ENCODE measurements around the gene ACAT1.
"Not testable (repeated sequence)": the region's sequence is repeated elsewhere in the genome, so short reads cannot be mapped to it uniquely, and the experiment has no call there.

Gene ACAT1

GRCh38 chr11:108128772-108129171, 7.4 kb downstream of the ACAT1 start:
- Mint-ChIP-seq H3K27me3 (no peaks in the 10 kb centered on the region), H3K27ac (no peak overlapping the region), H3K36me3 (ENCODE audit: low read depth) (peaks cover 56% of the 10 kb centered on the region), H3K4me3 (no peak overlapping the region), H3K4me1 (ENCODE audit: low read depth) (peaks cover 18% of the 10 kb centered on the region), H3K9me3 (no peaks in the 10 kb centered on the region)

GRCh38 chr11:108131993-108132392, 10.6 kb downstream of the ACAT1 start:
- Mint-ChIP-seq H3K27ac (no peak overlapping the region), H3K4me1 (ENCODE audit: low read depth) (peaks cover 19% of the 10 kb centered on the region), H3K36me3 (ENCODE audit: low read depth) (peaks cover 59% of the 10 kb centered on the region), H3K9me3 (no peaks in the 10 kb centered on the region), H3K4me3 (no peak overlapping the region), H3K27me3 (no peaks in the 10 kb centered on the region)

GRCh38 chr11:108132993-108133538, 11.7 kb downstream of the ACAT1 start:
- not testable (repeated sequence) for H3K27me3 Mint-ChIP-seq, H3K4me3 Mint-ChIP-seq, H3K27ac Mint-ChIP-seq, H3K9me3 Mint-ChIP-seq
- Mint-ChIP-seq H3K36me3 (ENCODE audit: low read depth) (peaks cover 57% of the 10 kb centered on the region), H3K4me1 (ENCODE audit: low read depth) (peaks cover 26% of the 10 kb centered on the region)

- H3K4me3 Mint-ChIP-seq, result no peak overlapping the region
- H3K9me3 Mint-ChIP-seq, result no peaks in the 10 kb centered on the region
- peak overlapping the region; percentile 81 for H3K27ac Mint-ChIP-seq
- H3K36me3 Mint-ChIP-seq (ENCODE audit: low read depth), result peaks cover 59% of the 10 kb centered on the region
- peaks cover 29% of the 10 kb centered on the region for H3K4me1 Mint-ChIP-seq (ENCODE audit: low read depth)
- no peaks in the 10 kb centered on the region for H3K27me3 Mint-ChIP-seq
Measured at GRCh38 chr11:108135845-108136544, 14.6 kb downstream of the ACAT1 start.

- Mint-ChIP-seq H3K4me1 (ENCODE audit: low read depth) (peaks cover 29% of the 10 kb centered on the region), H3K36me3 (ENCODE audit: low read depth) (peaks cover 65% of the 10 kb centered on the region), H3K4me3 (peak overlapping the region; percentile 1), H3K27me3 (no peaks in the 10 kb centered on the region), H3K9me3 (no peaks in the 10 kb centered on the region), H3K27ac (peak overlapping the region; percentile 99)
Measured at GRCh38 chr11:108137212-108137611, 15.8 kb downstream of the ACAT1 start.

- Mint-ChIP-seq H3K36me3 (ENCODE audit: low read depth) (peaks cover 77% of the 10 kb centered on the region), H3K9me3 (no peaks in the 10 kb centered on the region), H3K4me3 (no peak overlapping the region), H3K27me3 (no peaks in the 10 kb centered on the region), H3K27ac (no peak overlapping the region), H3K4me1 (ENCODE audit: low read depth) (peaks cover 14% of the 10 kb centered on the region)
Measured at GRCh38 chr11:108142304-108142703, 20.9 kb downstream of the ACAT1 start.

- Mint-ChIP-seq H3K27me3 (no peaks in the 10 kb centered on the region), H3K9me3 (no peaks in the 10 kb centered on the region), H3K36me3 (ENCODE audit: low read depth) (peaks cover 90% of the 10 kb centered on the region), H3K4me3 (no peak overlapping the region), H3K27ac (peak overlapping the region; percentile 73), H3K4me1 (ENCODE audit: low read depth) (peaks cover 7% of the 10 kb centered on the region)
Measured at GRCh38 chr11:108144615-108145014, 23.2 kb downstream of the ACAT1 start.

- H3K27me3 Mint-ChIP-seq, result no peaks in the 10 kb centered on the region
- H3K9me3 Mint-ChIP-seq, result no peaks in the 10 kb centered on the region
- H3K4me1 Mint-ChIP-seq (ENCODE audit: low read depth), result peaks cover 7% of the 10 kb centered on the region
- peaks cover 82% of the 10 kb centered on the region for H3K36me3 Mint-ChIP-seq (ENCODE audit: low read depth)
- no peak overlapping the region for H3K27ac Mint-ChIP-seq
- no peak overlapping the region for H3K4me3 Mint-ChIP-seq
Measured at GRCh38 chr11:108147150-108147549, 25.8 kb downstream of the ACAT1 start.

- Mint-ChIP-seq H3K4me1 (ENCODE audit: low read depth) (peaks cover 7% of the 10 kb centered on the region), H3K4me3 (no peak overlapping the region), H3K9me3 (no peaks in the 10 kb centered on the region), H3K27me3 (no peaks in the 10 kb centered on the region), H3K27ac (peak overlapping the region; percentile 21), H3K36me3 (ENCODE audit: low read depth) (peaks cover 76% of the 10 kb centered on the region)
Measured at GRCh38 chr11:108148556-108148955, 27.2 kb downstream of the ACAT1 start.

GRCh38 chr11:108154591-108154990, 33.2 kb downstream of the ACAT1 start:
- H3K36me3 Mint-ChIP-seq (ENCODE audit: low read depth), result peaks cover 68% of the 10 kb centered on the region
- no peaks in the 10 kb centered on the region for H3K27me3 Mint-ChIP-seq
- H3K4me3 Mint-ChIP-seq, result no peak overlapping the region
- no peaks in the 10 kb centered on the region for H3K9me3 Mint-ChIP-seq
- no peaks in the 10 kb centered on the region for H3K4me1 Mint-ChIP-seq (ENCODE audit: low read depth)
- no peak overlapping the region for H3K27ac Mint-ChIP-seq

- Mint-ChIP-seq H3K9me3 (no peaks in the 10 kb centered on the region), H3K4me3 (no peak overlapping the region), H3K36me3 (ENCODE audit: low read depth) (peaks cover 51% of the 10 kb centered on the region), H3K27me3 (no peaks in the 10 kb centered on the region), H3K27ac (peak overlapping the region; percentile 74), H3K4me1 (ENCODE audit: low read depth) (peaks cover 16% of the 10 kb centered on the region)
Measured at GRCh38 chr11:108160970-108161566, 39.7 kb downstream of the ACAT1 start.

GRCh38 chr11:108162878-108163277, 41.5 kb downstream of the ACAT1 start:
- Mint-ChIP-seq H3K36me3 (ENCODE audit: low read depth) (peaks cover 54% of the 10 kb centered on the region), H3K4me1 (ENCODE audit: low read depth) (peaks cover 20% of the 10 kb centered on the region)
- not testable (repeated sequence) for H3K27ac Mint-ChIP-seq, H3K27me3 Mint-ChIP-seq, H3K9me3 Mint-ChIP-seq, H3K4me3 Mint-ChIP-seq

GRCh38 chr11:108167624-108168023, 46.3 kb downstream of the ACAT1 start:
- Mint-ChIP-seq H3K27ac (peak overlapping the region; percentile 54), H3K4me1 (ENCODE audit: low read depth) (peaks cover 41% of the 10 kb centered on the region), H3K9me3 (no peaks in the 10 kb centered on the region), H3K36me3 (ENCODE audit: low read depth) (peaks cover 57% of the 10 kb centered on the region), H3K4me3 (no peak overlapping the region), H3K27me3 (no peaks in the 10 kb centered on the region)

GRCh38 chr11:108170184-108170583, 48.8 kb downstream of the ACAT1 start:
- no peaks in the 10 kb centered on the region for H3K27me3 Mint-ChIP-seq
- no peaks in the 10 kb centered on the region for H3K9me3 Mint-ChIP-seq
- H3K4me1 Mint-ChIP-seq (ENCODE audit: low read depth), result peaks cover 41% of the 10 kb centered on the region
- no peak overlapping the region for H3K4me3 Mint-ChIP-seq
- H3K27ac Mint-ChIP-seq, result peak overlapping the region; percentile 77
- H3K36me3 Mint-ChIP-seq (ENCODE audit: low read depth), result peaks cover 74% of the 10 kb centered on the region

GRCh38 chr11:108177570-108177969, 56.2 kb downstream of the ACAT1 start:
- Mint-ChIP-seq H3K4me3 (no peak overlapping the region), H3K36me3 (ENCODE audit: low read depth) (peaks cover 72% of the 10 kb centered on the region), H3K9me3 (no peaks in the 10 kb centered on the region), H3K27ac (no peak overlapping the region), H3K4me1 (ENCODE audit: low read depth) (no peaks in the 10 kb centered on the region), H3K27me3 (no peaks in the 10 kb centered on the region)

Measured in stimulated activated naive CD8-positive, alpha-beta T cell treated with anti-CD3 and anti-CD28 coated beads, Interleukin-15, Interleukin-2, amounts not matched to agents 100 ng/mL and 50 ng/mL, for 24 hours (primary cell).